HG02759 (cell line): ENCODE measurements around the gene OAF.

Experiments used
- ATAC-seq: cut with Tn5 transposase; IDR thresholded peaks from one replicate; pipeline ENCODE4 v1.9.1; 2021; ENCODE audit warnings: mild to moderate bottlenecking, moderate library complexity; ENCODE audit not compliant: unreplicated experiment

OAF gene

GRCh38 chr11:120199613-120200012 is 11.2 kb upstream of the OAF start:
- ATAC-seq, result no peak

GRCh38 chr11:120200677-120201076 is 10.2 kb upstream of the OAF start:
- ATAC-seq, result no peak

- ATAC-seq, result no peak
Measured at GRCh38 chr11:120201653-120202052, 9.2 kb upstream of the OAF start.

- ATAC-seq, result no peak
Measured at GRCh38 chr11:120203626-120204025, 7.2 kb upstream of the OAF start.

- ATAC-seq, result no peak
Measured at GRCh38 chr11:120205596-120206161, 5.2 kb upstream of the OAF start.

- no peak for ATAC-seq
Measured at GRCh38 chr11:120207512-120207911, 3.3 kb upstream of the OAF start.

GRCh38 chr11:120208001-120208441 is 2.8 kb upstream of the OAF start:
- ATAC-seq, result no peak

GRCh38 chr11:120208777-120209176 is 2.1 kb upstream of the OAF start:
- ATAC-seq, result no peak

GRCh38 chr11:120209746-120210625 is 846 bp upstream of the OAF start:
- no peak for ATAC-seq

- no peak for ATAC-seq
Measured at GRCh38 chr11:120211522-120212258, 858 bp downstream of the OAF start.

GRCh38 chr11:120212259-120212878 is 1.5 kb downstream of the OAF start:
- ATAC-seq, result no peak

GRCh38 chr11:120212926-120213325 is 2.1 kb downstream of the OAF start:
- no peak for ATAC-seq

GRCh38 chr11:120214581-120214980 is 3.7 kb downstream of the OAF start:
- no peak for ATAC-seq

- ATAC-seq, result no peak
Measured at GRCh38 chr11:120215634-120216033, 4.8 kb downstream of the OAF start.

GRCh38 chr11:120216426-120217102 is 5.7 kb downstream of the OAF start:
- ATAC-seq, result no peak

- no peak for ATAC-seq
Measured at GRCh38 chr11:120217526-120217925, 6.7 kb downstream of the OAF start.

GRCh38 chr11:120217941-120218694 is 7.3 kb downstream of the OAF start:
- ATAC-seq, result no peak

GRCh38 chr11:120218695-120219033 is 7.8 kb downstream of the OAF start:
- ATAC-seq, result no peak

GRCh38 chr11:120219232-120219937 is 8.6 kb downstream of the OAF start:
- no peak for ATAC-seq
